ENCODE results near the gene H1-8.

H1-8 gene

DNA sequence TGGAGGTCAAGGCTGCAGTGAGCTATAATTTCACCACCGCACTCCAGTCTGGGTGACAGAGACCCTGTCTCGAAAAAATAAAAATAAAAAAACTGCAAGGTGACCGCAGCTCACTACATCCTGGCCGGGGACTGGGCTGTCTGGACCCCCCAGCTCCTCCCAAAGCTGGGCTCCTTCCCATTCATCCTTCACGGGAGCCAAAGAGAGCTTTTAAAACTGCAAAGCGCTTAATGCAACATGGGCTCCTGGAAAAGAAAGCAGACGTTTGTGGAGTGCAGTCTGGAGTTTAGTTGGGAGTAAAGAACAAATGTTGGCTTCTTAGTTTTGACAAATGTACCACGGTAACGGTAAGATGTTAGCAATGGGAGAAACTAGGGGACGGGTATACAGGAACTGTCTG, 51.4 kb downstream of the H1-8 start:
- no peak for DNase-seq (ENCODE audit: low spot score)

- DNase-seq (ENCODE audit: low spot score), result no peak
These were observed 52.0 kb downstream of the H1-8 start for GRCh38 chr3:129594907-129595390.

DNA sequence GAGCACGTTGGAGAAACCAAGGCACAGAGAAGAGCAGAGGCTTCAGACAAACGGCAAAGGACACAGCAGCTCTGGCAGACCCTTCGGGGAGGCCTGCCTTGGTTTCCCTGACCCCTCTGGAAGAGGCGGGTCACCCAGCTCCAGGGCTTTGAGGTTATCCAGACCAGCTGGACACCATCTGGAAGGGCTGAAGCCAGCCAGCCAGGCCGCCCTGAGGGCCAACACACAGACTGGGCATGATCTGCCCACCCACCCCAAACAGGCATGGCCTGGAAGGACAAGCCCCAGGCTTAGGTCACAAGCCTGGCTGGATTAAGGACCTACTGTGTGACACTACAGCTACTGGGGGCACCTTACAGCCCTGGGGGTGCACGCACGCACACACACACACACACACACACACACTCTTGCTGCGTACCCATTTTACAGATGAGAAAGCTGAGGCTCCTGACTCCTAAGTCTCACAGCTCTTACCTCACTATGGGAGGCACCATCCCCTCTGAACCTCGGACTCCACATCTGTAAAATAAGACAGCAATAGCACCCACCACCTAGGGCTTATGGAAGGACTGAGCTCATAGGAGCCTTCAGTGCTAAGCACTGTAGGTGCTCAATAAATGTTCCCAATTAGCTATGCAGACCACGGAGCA, 52.7 kb downstream of the H1-8 start:
- no peak for DNase-seq (ENCODE audit: low spot score)

DNA sequence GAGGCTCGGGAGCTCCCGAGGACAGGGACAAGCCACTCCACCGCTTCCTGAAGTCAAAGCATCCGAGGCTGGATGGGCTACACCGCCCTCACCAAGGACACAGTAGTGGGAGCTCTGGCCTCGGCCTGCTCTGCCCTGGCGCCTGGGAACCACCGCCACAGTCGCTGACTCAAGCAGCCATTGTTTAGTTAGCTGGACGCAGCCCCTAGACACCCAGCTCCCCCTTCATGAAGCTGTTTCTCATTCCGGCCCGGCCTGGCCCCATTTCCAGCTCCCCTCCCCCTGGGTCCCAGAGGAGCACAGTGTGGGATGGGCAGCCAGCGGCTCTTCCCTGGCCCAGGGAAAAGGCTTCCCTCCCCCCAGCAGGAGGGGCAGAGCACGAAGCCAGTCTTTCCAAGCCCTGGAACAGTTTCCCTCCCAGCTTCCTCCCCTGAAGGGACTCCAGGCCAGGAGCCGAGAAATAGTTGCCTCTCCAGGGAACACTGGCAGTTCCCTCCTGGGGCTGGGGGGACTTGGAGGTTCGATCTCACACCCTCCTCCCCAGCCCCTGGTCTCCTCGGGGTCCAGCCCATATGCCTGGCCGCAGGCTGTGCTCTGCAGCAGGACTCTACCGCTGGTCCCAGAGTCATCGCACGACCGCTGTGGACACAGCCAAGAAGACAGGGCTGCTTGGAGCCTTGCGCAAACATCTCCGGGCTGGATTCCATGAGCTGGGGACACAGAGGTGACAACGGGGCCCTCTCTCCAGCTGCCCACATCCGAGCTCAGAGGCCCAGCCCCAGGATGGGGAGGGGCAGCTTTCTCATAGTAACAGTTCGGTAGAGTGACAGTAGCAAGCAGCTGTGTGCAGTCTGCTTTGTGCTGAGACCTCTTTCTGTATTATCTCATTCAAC, 53.5 kb downstream of the H1-8 start:
- DNase-seq (ENCODE audit: low spot score), result peak; percentile 81

DNA sequence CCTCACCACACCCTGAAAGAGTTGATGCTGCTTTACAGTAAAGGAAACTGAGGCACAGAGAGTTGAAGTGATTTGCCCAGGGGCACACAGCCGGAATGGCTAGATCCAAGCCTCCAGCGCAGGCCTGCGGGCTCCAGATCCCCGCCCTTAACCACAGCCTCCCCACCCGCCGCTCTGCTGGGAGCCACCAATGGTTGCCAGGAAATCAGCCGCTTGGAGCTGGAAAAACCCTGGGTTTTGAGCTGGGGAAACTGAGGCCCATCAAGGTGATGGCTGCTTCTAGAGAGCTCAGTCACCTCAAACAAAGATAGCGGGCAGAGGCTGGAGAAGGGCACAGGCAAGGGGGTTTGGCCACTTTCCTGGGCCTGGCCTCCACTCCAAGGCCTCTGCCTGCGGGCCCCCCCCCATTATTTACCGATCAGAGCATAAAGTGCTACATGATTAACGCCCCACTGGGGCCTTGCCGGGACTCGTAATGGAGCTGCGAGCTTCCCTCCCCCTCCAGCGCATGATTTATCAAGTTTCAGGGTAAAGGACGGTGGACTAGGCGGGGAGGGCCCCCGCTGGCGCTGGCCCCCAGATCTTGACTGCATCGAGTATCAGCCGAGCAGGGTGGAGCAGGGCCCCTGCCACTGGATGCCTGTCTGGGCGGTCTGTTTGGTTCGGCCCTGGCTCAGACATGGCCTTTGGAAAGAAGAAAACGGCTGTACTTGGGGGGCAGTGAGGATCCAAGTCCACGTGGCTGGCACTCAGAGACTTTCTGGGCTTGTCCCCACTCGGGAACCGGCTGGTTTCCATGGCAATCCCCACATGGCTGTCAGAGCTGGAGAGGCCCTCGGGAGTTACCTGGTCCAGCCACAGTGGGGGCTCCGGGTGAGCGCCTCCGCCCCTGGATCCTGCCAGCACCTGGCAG, 54.4 kb downstream of the H1-8 start:
- DNase-seq (ENCODE audit: low spot score), result peak; percentile 51

GRCh38 chr3:129598000-129598381, 55.0 kb downstream of the H1-8 start:
- no peak for DNase-seq (ENCODE audit: low spot score)

GRCh38 chr3:129598484-129598883, 55.5 kb downstream of the H1-8 start:
- DNase-seq (ENCODE audit: low spot score), result no peak

GRCh38 chr3:129599073-129599472, 56.1 kb downstream of the H1-8 start:
- DNase-seq (ENCODE audit: low spot score), result no peak

DNA sequence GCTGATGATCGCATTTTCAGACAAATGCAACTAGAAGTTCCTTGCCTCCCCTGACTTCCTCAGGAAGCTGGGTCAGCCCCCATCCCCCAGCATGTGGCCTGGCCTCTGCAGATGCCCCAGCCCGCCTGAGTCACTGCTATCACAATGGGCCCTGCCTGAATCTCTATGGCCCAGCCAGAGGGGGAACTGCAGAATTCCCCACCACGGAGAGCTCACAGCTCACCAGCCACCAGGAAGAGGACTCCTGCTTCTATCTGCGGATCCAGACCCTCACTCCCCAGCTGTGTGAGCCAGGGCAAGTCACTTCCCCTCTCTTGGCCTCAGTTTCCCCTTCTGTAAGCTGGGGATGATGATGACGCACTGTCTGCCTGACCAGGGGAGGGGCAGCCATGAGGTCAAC, 56.6 kb downstream of the H1-8 start:
- DNase-seq (ENCODE audit: low spot score), result no peak

GRCh38 chr3:129600348-129600747, 57.4 kb downstream of the H1-8 start:
- no peak for DNase-seq (ENCODE audit: low spot score)
